GM18519 (cell line): ENCODE data around the gene DNAAF1.

Experiments used
- ATAC-seq: cut with Tn5 transposase; IDR thresholded peaks from one replicate; pipeline ENCODE4 v1.9.1; 2021; ENCODE audit warnings: mild to moderate bottlenecking, moderate library complexity; ENCODE audit not compliant: unreplicated experiment, low FRiP score

The DNAAF1 gene

DNA sequence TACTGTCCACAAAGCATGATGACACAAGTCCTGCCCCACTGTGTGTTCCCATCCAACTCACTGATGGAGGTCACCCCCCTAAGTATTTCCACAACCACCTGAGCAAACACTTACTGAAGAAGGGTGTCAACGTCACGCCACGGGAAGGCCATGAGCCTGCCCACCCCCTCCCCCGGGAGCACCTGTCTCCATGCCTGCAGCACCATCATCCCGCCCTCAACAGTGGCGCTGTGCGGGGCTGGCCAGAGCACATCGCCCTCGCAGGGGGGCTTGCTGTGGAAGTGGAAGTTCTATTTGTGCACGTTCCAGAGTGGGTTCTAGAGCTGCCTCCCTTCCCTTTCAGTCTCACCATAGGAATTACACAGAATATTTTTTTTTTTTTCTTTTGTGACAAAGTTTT lies 24.1 kb upstream of the DNAAF1 start:
- no peak for ATAC-seq

DNA sequence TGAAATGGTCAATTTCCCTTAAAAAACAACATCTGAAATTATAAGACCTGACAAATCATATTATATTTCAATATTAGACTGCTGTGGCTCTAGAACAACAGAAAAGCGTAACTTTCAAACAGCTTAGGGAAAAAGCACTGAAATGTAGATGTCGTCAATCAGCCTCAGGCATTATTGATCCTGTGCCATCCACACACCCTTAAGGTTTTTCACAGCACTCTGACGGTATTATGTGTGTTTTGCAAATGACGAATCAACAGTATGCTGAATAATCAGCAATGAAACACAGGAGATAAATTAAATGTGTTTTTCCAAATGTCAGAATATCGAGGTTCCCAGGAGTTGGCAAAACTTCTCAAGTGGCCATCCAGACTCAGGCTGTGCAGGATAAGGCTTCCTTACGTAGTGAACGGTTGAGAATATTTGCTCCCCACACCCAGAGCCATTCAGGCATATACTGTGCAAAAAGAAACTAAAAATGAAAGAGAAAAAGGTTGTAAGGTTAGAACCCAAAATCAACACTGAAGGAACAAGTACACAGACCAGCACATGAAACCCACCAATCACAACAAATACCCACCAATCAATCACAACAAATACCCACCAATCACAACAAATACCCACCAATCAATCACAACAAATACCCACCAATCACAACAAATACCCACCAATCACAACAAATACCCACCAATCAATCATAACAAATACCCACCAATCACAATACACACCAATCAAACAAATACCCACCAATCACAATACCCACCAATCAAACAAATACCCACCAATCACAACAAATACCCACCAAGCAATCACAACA lies 20.6 kb upstream of the DNAAF1 start:
- no peak for ATAC-seq

GRCh38 chr16:84131117-84131516 lies 14.0 kb upstream of the DNAAF1 start:
- no peak for ATAC-seq

GRCh38 chr16:84132527-84133285 lies 12.4 kb upstream of the DNAAF1 start:
- ATAC-seq = no peak

GRCh38 chr16:84136331-84137125 lies 8.6 kb upstream of the DNAAF1 start:
- ATAC-seq = no peak

GRCh38 chr16:84137287-84137686 lies 7.8 kb upstream of the DNAAF1 start:
- ATAC-seq = no peak

DNA sequence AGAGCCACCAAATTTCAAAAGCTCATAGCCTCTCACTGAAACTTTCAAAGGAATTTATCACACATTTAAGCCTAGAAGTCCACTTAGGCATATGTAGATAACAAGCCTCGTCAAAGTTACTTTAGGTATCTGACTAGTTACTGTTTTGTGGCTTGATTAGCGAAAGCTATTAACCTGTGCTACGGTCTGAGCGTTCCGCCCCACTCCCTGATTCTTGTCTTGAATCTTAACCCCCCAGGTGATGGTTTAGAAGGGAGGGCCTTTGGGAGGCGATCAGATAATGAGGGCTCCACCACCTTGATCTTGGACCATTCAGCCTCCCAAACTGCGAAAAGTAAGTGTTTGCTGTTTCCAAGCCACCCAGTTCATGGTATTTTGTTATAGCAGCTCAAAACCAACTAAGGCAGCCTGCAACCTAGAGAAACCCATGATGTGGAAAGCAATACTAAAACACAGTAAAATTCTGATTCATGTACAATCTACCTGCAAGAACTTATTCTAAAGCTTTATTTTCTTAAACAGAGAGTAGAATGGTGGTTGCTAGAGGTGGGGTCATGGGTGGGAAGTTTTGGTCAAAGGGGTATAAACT lies 7.2 kb upstream of the DNAAF1 start:
- ATAC-seq = no peak

GRCh38 chr16:84138500-84138823 lies 6.6 kb upstream of the DNAAF1 start:
- no peak for ATAC-seq

DNA sequence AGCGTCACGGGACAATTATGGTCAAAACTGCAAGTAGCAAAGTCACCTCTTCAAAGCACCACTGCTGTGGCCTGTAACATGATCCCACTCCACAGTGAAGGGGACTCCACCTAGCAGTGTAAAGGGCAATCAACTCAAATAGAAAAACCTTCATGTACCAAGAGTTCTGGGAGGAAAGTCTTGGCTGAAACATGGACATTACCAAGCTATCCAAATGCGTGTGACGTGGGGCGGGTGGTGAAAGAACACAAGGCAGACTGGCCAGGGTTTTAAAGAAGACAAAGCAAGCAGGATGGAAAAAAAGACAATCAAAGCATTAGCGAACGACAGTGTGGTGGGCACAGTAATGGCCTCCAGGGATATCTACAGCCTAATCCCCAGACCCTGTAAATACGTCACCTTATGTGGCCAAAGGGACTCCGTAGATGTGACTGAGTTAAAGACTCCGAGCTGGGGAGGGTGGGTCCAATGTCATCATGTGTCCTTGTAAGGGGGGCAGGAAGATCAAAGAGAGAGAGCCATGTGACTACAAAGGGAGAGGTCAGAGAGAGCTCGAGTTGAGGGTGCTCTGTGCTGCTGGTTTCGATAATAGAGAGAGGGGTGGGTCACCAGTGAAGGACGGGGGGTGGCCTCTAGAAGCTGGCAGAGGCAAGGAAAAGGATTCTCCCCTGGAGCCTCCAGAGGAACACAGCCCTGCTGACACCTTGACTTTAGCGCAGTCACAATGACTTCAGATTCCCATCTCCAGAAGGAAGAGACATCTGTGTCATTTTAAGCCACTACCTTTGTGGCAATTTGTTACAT lies 6.1 kb upstream of the DNAAF1 start:
- no peak for ATAC-seq

- ATAC-seq = no peak
These were observed 5.4 kb upstream of the DNAAF1 start for GRCh38 chr16:84139628-84140258.

- no peak for ATAC-seq
These were observed 3.9 kb upstream of the DNAAF1 start for GRCh38 chr16:84141143-84141670.

DNA sequence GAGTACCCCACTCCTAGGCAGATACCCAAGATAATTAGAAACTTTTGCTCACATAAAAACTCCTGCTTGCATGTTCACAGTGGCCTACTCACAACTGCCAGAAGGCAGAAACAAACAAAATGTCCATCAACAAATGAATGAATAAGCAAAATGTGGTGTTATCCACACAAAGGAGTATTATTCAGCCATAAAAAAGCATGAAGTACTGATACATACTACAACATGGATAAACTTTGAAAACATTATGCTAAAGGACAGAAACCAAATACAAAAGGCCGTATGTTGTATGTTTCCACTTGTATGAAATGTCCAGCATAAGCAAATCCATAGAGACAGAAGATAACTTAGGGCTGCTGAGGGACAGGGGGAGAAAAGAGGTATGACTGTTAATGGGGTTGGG lies 2.0 kb upstream of the DNAAF1 start:
- no peak for ATAC-seq

- no peak for ATAC-seq
These were observed 1.3 kb upstream of the DNAAF1 start for GRCh38 chr16:84143784-84144199.

- ATAC-seq = no peak
These were observed 774 bp upstream of the DNAAF1 start for GRCh38 chr16:84144209-84144858.

GRCh38 chr16:84150926-84151325 lies 5.8 kb downstream of the DNAAF1 start:
- no peak for ATAC-seq

DNA sequence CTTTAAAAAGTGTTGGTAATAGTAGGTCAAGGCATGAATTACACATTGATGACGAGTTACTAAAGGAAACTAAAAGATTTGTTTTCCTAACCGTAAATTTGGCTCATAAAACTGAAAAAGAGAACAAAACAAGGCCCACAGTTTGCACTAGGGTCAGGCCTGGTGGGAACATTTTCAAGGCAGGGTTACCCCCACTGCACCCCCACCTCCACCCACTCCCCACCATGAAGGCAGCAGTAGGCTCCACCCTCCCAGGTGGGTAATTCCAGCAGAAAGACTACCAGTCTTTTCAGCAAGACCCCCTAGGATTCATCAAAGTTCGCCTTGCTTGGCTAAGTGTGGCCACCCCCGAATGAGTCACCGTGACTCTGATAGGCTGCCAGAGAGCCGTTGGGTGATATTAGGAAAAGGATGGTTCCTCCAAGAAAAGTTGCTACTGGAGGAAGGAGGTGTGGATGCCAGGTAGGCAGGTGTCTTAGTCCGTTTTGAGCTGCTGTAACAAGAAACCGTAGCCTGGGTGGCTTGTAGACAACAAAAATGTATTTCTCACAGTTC lies 8.6 kb downstream of the DNAAF1 start:
- ATAC-seq = no peak

DNA sequence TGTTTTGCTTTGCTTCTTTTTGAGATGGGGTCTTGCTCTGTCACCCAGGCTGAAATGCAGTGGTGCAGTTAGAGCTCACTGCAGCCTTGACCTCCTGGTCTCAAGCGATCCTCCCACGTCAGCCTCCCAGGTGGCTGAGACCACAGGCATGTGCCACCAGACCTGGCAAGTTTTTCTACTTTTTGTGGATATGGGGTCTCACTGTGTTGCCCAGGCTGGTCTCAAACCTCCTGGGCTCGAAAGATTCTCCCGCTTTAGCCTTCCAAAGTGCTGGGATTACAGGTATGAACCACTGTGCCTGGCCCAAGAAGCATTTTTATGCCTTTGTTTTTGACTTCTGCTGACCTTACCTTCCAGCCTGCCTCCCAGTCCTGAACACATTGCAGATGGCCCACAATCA lies 10.1 kb downstream of the DNAAF1 start:
- no peak for ATAC-seq

DNA sequence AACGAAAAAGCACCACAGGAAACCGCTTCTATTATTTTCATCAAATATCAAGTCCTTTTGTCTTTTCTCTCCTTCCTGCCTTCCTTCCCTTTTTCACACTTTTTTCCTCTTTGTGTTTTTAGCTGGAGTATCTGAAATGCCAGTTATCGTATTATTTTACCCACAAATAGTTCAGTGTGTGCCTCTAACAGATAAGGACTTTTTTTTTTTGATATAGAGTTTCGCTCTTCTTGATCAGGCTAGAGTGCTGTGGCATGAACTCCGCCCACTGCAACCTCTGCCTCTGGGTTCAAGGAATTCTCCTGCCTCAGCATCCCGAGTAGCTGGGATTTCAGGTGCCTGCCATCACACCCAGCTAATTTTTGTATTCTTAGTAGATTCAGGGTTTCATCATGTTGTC lies 10.7 kb downstream of the DNAAF1 start:
- ATAC-seq = no peak
